Activated CD4-positive, alpha-beta T cell treated with anti-CD3 and anti-CD28 coated beads, Interleukin-2, Interleukin-4, amounts not matched to agents 100 ng/mL and 50 ng/mL, durations not matched to agents 16 hours and 8 hours (primary cell): ENCODE results near the gene ZFP36L2.

Source experiments
- DNase-seq: peaks from one replicate; pipeline ENCODE4 v3.0.0-alpha.2; 2020; ENCODE audit warnings: low spot score

ZFP36L2 gene

GRCh38 chr2:43186321-43186678 lies 40.1 kb downstream of the ZFP36L2 start:
- DNase-seq: no peak

DNA sequence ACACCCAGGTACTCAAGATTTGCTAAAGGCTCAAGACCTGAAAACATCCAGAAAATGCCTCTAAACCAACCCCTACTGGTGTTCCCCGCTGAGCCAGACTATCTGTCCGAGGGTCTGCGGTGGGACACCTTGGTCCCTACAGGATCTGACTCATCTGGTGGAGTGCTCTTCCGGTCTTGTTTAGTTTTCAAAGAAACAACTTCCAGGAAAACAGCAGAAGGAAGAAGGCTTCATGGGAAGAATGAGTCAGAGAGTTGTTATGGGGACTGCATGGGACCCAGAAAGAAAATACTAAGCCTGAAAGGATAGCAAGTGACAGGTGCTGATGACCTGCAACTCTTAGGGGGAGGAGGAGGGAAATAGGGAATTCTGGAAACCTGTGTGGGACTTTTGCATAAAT lies 41.3 kb downstream of the ZFP36L2 start:
- no peak for DNase-seq

DNA sequence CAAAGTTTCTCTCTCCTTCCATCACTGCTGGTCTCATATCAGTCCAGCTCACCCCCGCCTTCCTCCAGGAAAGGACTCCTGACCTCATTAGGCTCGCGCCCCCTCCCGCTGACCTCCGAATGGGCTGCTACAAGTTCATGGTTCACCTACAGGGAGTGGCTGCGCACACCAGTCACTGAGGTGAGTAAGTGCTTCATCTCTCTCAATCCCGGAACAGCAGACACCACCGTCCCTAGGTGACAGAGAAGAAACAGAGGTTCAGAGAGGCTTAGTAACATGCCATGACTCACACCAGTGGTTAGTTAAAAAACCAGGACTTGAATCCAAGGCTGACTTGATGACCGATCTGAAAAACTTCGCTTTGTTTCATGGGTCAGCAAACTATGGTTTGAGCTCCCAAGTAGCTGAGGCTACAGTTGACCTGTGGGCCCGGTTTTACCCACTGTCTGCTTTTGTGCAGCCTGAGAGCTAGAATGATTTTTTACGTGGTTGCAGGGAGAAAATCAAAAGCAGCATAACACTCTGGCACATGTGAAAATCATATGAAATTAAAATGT lies 42.0 kb downstream of the ZFP36L2 start:
- DNase-seq: peak; percentile 73

DNA sequence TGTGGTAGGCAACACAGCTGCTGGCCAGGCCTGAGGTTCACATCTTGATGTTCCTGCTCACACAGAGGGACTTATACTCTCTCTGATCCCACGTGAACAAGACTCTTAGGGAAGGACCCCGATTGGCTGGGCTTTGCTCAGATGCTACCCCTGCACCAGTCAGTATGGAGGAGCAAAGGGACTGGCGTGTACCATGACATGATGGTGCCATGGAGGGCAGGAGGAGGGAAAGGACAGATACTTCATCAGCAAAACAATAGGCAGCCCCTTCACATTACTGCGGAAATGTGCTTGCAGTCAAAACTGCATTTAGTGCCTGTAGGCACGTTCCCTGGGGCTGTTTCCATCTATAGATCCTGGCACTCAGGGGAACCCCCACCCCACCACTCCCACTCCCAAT lies 42.7 kb downstream of the ZFP36L2 start:
- no peak for DNase-seq

DNA sequence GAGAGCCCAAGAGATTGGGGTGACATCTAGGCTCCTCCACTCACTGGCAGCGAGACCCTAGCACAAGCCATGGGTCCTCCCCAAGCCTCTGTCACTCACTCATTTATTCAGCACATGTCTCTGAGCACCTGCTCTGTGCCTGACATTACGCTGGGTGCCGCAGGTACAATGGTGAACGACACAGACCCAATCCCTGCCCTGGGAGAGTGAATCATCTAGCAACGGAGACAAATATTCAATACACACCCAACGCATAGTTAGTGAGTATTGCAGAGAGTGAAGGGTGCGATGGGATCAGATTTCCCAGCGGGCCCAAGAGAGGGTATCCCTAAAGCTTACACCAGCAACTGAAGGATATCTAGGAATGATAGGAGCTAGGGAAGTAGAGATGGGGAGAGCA lies 45.5 kb downstream of the ZFP36L2 start:
- DNase-seq: no peak

- DNase-seq: no peak
These were observed 46.5 kb downstream of the ZFP36L2 start for GRCh38 chr2:43179942-43180341.

DNA sequence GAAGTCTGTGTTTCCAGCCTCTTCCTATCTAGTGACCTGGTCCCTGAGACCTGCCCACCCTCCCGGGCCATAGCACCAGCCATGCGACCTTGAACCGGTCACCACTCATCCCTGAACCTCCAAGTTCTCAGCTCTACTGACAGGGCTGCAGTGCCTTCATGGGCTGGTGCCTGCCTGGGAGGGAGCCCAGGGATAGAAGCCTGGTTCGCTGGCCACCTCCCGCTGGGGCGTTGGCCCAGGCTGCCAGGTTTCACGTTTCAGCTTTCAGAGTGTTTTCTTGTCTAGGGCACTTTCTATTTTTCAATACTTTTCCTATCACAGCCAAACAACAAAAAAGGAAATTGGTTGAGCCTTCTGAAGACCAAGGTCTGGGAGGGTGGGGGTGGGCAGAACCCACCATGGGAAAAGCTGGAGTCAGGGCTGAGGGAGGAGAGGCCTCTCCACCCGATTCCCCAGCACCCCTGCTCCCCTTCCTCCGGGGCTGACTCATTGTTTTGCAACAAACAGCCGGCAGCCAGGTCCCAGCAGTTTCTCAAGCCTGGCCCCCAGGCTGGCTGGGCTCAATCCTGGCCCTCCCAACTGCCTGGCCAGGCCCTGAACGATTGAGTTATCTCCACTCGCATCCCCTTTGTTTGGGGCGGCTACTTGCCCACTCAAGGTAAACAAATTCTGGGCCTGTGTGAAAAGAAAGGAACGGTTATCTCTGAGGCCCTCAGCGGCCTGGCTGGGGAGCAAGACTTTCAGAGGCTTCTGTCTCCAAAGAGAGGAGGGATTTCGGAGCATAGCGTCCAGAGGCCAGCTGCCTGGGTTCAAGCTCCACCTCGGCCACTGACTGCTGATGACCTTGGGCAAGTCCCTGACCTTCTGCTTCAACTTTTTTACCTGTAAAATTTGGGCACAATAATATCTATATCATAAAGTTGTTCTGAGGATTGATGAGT lies 47.5 kb downstream of the ZFP36L2 start:
- no peak for DNase-seq

DNA sequence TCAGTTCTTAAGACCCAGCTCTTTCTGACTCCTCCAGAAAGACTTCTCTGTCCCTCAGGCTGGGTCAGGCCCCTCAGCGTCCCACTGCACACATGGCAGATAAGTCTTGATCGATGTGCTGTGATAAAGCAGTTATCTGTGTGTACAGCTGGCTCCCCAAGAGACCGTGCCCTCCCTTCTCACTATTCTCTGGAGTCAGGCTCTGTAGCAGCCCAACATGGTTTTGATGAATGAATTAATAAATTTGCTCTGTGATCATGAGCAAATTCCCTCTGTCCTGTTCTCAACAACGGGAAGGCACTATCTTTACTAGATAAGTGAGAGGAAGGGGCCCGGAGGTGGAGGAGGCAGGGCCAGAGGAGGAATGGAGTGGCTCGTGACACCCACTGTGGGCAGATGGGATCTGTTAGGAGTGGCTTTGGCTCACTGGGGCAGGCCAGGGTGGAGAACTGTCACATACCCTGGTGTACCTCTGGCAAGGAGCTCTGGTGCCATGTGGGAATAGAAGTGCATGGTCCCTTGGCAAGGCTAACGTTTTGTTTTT lies 48.3 kb downstream of the ZFP36L2 start:
- DNase-seq: no peak

DNA sequence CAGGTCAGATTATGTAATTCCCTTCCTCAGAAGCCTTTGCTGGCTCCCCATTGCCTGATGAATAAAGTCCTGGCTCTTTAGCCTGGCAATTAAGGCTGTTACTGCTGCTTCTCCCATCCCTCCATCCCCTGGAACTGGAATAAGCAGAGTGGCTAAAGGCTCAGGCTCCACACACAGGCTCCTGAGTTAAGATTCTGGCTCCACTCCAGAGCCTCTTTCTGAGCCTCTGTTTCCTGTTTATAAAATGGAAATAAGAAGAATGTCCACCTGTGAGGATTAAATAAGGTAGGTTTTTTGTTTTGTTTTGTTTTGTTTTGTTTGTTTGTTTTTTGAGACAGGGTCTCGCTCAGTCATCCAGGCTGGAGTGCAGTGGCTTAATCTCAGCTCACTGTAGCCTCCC lies 50.0 kb downstream of the ZFP36L2 start:
- no peak for DNase-seq

DNA sequence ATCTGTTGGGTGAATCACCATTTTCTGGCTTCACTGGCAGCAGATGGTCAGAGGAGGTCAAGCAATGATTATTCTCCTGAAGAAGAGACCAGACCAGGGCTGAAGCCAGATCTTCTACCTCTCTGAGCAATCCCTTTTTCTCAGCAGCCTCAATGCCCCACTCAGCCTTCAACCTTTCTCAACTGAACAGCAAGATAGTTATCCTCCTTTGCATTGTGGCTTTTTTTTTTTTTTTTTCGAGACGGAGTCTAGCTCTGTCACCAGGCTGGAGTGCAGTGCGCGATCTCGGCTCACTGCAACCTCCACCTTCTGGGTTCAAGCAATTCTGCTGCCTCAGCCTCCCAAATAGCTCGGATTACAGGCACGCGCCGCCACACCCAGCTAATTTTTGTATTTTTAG lies 50.5 kb downstream of the ZFP36L2 start:
- no peak for DNase-seq

DNA sequence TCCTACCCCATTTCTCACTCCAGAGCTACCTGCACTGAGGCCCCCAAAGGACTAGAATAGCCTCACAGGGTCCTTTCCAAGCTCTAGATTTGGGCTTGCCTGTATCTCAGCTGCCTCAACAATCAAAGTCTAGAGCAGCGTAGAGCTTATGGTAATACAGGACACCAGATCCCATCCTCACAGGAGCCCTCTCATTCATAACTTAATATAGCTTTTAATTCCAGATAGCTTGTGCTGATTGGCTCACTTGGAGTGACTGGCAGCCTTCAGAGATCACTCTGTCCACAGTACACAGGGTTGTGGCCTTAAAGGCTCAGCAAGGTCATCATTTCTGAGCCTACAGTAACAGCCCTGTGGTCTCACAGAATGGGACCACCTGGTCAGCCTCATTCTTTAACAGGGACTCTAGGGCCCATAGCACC lies 51.4 kb downstream of the ZFP36L2 start:
- DNase-seq: no peak

DNA sequence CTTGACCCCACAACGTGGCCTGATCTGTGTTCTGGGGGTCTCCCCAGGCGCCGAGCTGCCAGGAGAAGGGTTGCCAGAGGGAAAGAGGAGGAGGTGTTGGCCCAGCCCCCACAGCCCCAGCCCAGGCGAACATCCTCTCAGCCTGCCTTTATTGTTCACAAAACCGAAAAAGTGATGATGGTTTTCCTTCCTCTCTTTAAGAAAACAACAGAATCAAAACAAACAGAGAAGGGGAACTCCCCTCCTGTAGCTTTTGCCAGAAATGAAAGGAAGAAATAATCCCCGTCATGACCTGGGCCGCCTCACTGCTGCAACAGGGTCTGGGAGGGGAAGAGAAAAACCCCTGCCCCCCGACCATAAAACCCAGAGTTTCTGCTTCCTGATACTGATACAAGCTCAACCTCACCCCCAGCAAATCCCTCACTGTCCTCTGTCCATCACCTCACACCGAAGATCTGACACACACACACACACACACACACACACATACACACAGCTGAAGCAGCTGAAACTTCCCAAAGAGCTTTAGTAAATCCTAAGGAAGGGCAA lies 52.0 kb downstream of the ZFP36L2 start:
- peak; percentile 84 for DNase-seq
